IMR-90 (cell line): ENCODE data around the gene PXYLP1. TPM values are rescaled to one million over a fixed set of nuclear protein-coding genes. Genes with fewer than 3 reads are reported as not detected.
A peak's percentile ranks its signal among the peaks of the same experiment; 100 is the strongest.

ENCODE experiments used
- ATAC-seq: fragments of 200-7000 bp; cut with Tn5 transposase; 2 replicates; pipeline ENCODE4 v1.9.1; 2020; ENCODE audit warnings: low read depth, mild to moderate bottlenecking, moderate library complexity
- BruUV-seq: library from RNA; stranded (reverse); fragments of 400-500 nt; replicated peaks from 2 replicates; lab custom pipeline; 2021; lab: Mats Ljungman, UMichigan
- CTCF ChIA-PET: fragments of 300-600 bp; formaldehyde crosslinking; extraction: SDS; loops from one replicate; lab custom pipeline; 2021; ENCODE audit warnings: antibody characterized with exemption; lab: Yijun Ruan, JAX
- POLR2A ChIA-PET: fragments of 300-600 bp; sonication (Branson Sonifier 250); formaldehyde crosslinking; loops from one replicate; lab custom pipeline; 2022; ENCODE audit warnings: antibody characterized with exemption; ENCODE audit not compliant: unreplicated experiment; lab: Charles Lee
- DNase-seq: peaks from one replicate; pipeline ENCODE4 v3.0.0; 2013
- H2AFZ ChIP-seq: replicated peaks from 2 replicates; pipeline ENCODE3; 2013; ENCODE audit warnings: low read length, mild to moderate bottlenecking; ENCODE audit not compliant: poor library complexity
- H2AK5ac ChIP-seq: 2 replicates; pipeline ENCODE4 v1.6.1; 2013; ENCODE audit warnings: low read depth, low read length, inconsistent platforms
- H2AK9ac ChIP-seq: replicated peaks from 2 replicates; pipeline ENCODE3; 2013; ENCODE audit warnings: mild to moderate bottlenecking, low read depth, low read length, moderate library complexity; ENCODE audit not compliant: poor library complexity
- H2BK120ac ChIP-seq: 2 replicates; pipeline ENCODE4 v1.6.1; 2013; ENCODE audit warnings: low read depth, low read length, inconsistent platforms
- H2BK15ac ChIP-seq: 3 replicates; pipeline ENCODE4 v1.6.1; 2013; ENCODE audit warnings: low read depth, low read length, inconsistent platforms
- H2BK20ac ChIP-seq: 2 replicates; pipeline ENCODE4 v1.6.1; 2013; ENCODE audit warnings: low read depth, mild to moderate bottlenecking, inconsistent platforms, low read length, moderate library complexity
- H2BK5ac ChIP-seq: 2 replicates; pipeline ENCODE4 v1.6.1; 2013; ENCODE audit warnings: mild to moderate bottlenecking, low read depth, low read length, inconsistent platforms; ENCODE audit not compliant: poor library complexity, severe bottlenecking
- H3K14ac ChIP-seq: replicated peaks from 2 replicates; pipeline ENCODE4 v1.6.1; 2013; ENCODE audit warnings: low read depth, low read length, inconsistent platforms
- H3K18ac ChIP-seq: 2 replicates; pipeline ENCODE4 v1.6.1; 2013; ENCODE audit warnings: low read depth, low read length, control low read depth
- H3K23ac ChIP-seq: 2 replicates; pipeline ENCODE4 v1.6.1; 2013; ENCODE audit warnings: low read depth, low read length, inconsistent platforms
- H3K27ac ChIP-seq: 2 replicates; pipeline ENCODE4 v1.5.1; 2013; ENCODE audit warnings: mild to moderate bottlenecking, control low read depth, low read length; ENCODE audit not compliant: insufficient read depth
- H3K27me3 ChIP-seq: 2 replicates; pipeline ENCODE4 v1.6.1; 2013; ENCODE audit warnings: low read length; ENCODE audit not compliant: control insufficient read depth, insufficient read depth
- H3K36me3 ChIP-seq: 2 replicates; pipeline ENCODE4 v1.6.1; 2013; ENCODE audit warnings: low read length, mixed read lengths; ENCODE audit not compliant: control insufficient read depth, insufficient read depth
- H3K4ac ChIP-seq: 2 replicates; pipeline ENCODE4 v1.6.1; 2013; ENCODE audit warnings: low read depth, low read length, inconsistent platforms
- H3K4me1 ChIP-seq: 2 replicates; pipeline ENCODE4 v1.6.1; 2013; ENCODE audit warnings: low read length, mixed read lengths; ENCODE audit not compliant: control insufficient read depth, insufficient read depth
- H3K4me2 ChIP-seq: 2 replicates; pipeline ENCODE4 v1.6.1; 2013; ENCODE audit warnings: low read depth, mild to moderate bottlenecking, control low read depth, low read length, moderate library complexity
- H3K4me3 ChIP-seq: 2 replicates; pipeline ENCODE4 v1.5.1; 2013; ENCODE audit warnings: low read depth, mild to moderate bottlenecking, control low read depth, low read length, moderate library complexity; ENCODE audit not compliant: insufficient read depth
- H3K56ac ChIP-seq: 2 replicates; pipeline ENCODE4 v1.6.1; 2013; ENCODE audit warnings: low read length, inconsistent platforms; ENCODE audit not compliant: insufficient read depth; ENCODE audit errors: extremely low read depth
- H3K79me1 ChIP-seq, 2 experiments: 2 replicates each; pipeline ENCODE4 v1.6.1; 2013; ENCODE audit warnings: low read length in 2 of 2, inconsistent platforms in 1 of 2, low read depth in 1 of 2
- H3K9ac ChIP-seq: 2 replicates; pipeline ENCODE4 v1.6.1; 2013; ENCODE audit warnings: low read depth, low read length, control low read depth
- H3K9me1 ChIP-seq: 2 replicates; pipeline ENCODE4 v1.6.1; 2013; ENCODE audit warnings: low read length, inconsistent platforms; ENCODE audit not compliant: insufficient read depth
- H3K9me3 ChIP-seq: 2 replicates; pipeline ENCODE4 v1.6.1; 2013; ENCODE audit warnings: low read length; ENCODE audit not compliant: control insufficient read depth, insufficient read depth
- H4K20me1 ChIP-seq: 2 replicates; pipeline ENCODE4 v1.6.1; 2013; ENCODE audit warnings: low read length, inconsistent platforms; ENCODE audit not compliant: insufficient read depth
- H4K5ac ChIP-seq: 2 replicates; pipeline ENCODE4 v1.6.1; 2013; ENCODE audit warnings: mild to moderate bottlenecking, low read depth, low read length, control low read depth
- H4K8ac ChIP-seq, 2 experiments: 2 replicates each; pipeline ENCODE4 v1.6.1; 2013; ENCODE audit warnings: low read depth in 2 of 2, low read length in 2 of 2, control low read depth in 1 of 2, inconsistent platforms in 1 of 2
- H4K91ac ChIP-seq: 2 replicates; pipeline ENCODE4 v1.6.1; 2013; ENCODE audit warnings: low read depth, low read length, inconsistent platforms; ENCODE audit not compliant: insufficient read depth
- CEBPB ChIP-seq: IDR thresholded peaks from 2 replicates; pipeline ENCODE4 v1.6.1; 2012; ENCODE audit warnings: low read depth, low read length, improper control_type of control experiment
- CHD1 ChIP-seq: IDR thresholded peaks from 2 replicates; pipeline ENCODE4 v1.6.1; 2012; ENCODE audit warnings: low read depth, low read length, improper control_type of control experiment
- CTCF ChIP-seq: conservative IDR thresholded peaks from 2 replicates; pipeline ENCODE4 v1.5.1; 2012; ENCODE audit warnings: mild to moderate bottlenecking, low read depth, low read length, improper control_type of control experiment
- FOS ChIP-seq: fragments of 150-350 bp; IDR thresholded peaks from 2 replicates; pipeline ENCODE4 v1.6.1; 2016; ENCODE audit warnings: low read depth, low read length
- MXI1 ChIP-seq: IDR thresholded peaks from 2 replicates; pipeline ENCODE4 v1.6.1; 2012; ENCODE audit warnings: low read depth, mild to moderate bottlenecking, low read length, moderate library complexity, borderline replicate concordance
- NFE2L2 ChIP-seq: fragments of 150-350 bp; IDR thresholded peaks from 2 replicates; pipeline ENCODE4 v1.6.1; 2016; ENCODE audit warnings: low read depth, mild to moderate bottlenecking, low read length
- RFX5 ChIP-seq: IDR thresholded peaks from 2 replicates; pipeline ENCODE4 v1.8.0; 2012; ENCODE audit warnings: low read depth, mild to moderate bottlenecking, low read length, moderate library complexity
- WGBS, 2 experiments: methylation state at CpG; one replicate each; pipeline versions ENCODE4 v1.1.5 to v1.1.7; 2013; ENCODE audit warnings: missing lambda C conversion rate in 2 of 2; ENCODE audit not compliant: insufficient read length in 1 of 2; ENCODE audit errors: extremely low coverage in 2 of 2; 5-methylcytosine and 5-hydroxymethylcytosine counted together
- dilution Hi-C: fragments of 300-500 bp; cut with HindIII; formaldehyde crosslinking; loops from one replicate; pipeline ENCODE4 v1.14.3; 2018; ENCODE audit warnings: low sequenced_read_pairs; ENCODE audit not compliant: unreplicated experiment
- in situ Hi-C: fragments of 300-500 bp; cut with MboI; formaldehyde crosslinking; loops from 3 replicates; pipeline ENCODE4 v1.14.3; 2019; ENCODE audit warnings: low sequenced_read_pairs, inconsistent platforms, mixed read lengths
- intact Hi-C: fragments of 100-400 bp; cut with micrococcal nuclease; formaldehyde crosslinking; loops from 2 replicates; pipeline ENCODE4 v1.10.0; 2022
- polyA plus RNA-seq, 3 experiments: library from polyadenylated mRNA; depleted of rRNA; stranded (reverse); fragments of >200 nt; gene quantifications; 2 replicates each; pipeline ENCODE4 v1.2.3, GENCODE V29; 2012; ENCODE audit warnings: low replicate concordance in 1 of 3
- total RNA-seq: library from RNA; depleted of rRNA; stranded (reverse); fragments of >200 nt; gene quantifications from 2 replicates; pipeline ENCODE4 v1.2.3, GENCODE V29; 2012

Gene PXYLP1
- total and polyA plus RNA-seq, 2 of the 4 experiments (the other 2 are of a cell fraction) = 11.7 to 15.6 TPM

- Histone ChIP-seq H2BK15ac (no peak overlapping the region), H3K4me1 (peaks cover 8% of the 10 kb centered on the region), H3K9me3 (no peaks in the 10 kb centered on the region), H3K9me1 (peaks cover 5% of the 10 kb centered on the region), H3K36me3 (no peaks in the 10 kb centered on the region), H2BK20ac (no peak overlapping the region), H3K4me2 (no peak overlapping the region), H2BK120ac (no peak overlapping the region), H3K79me1 (no peaks in the 10 kb centered on the region; a peak in 1 of 4 replicates), H3K9ac (no peak overlapping the region), H4K91ac (no peak overlapping the region), H4K20me1 (no peaks in the 10 kb centered on the region), H3K27ac (no peak overlapping the region), H3K56ac (no peak overlapping the region), H4K8ac (no peak overlapping the region), H2AK5ac (no peak overlapping the region), H3K14ac (no peak overlapping the region), H3K27me3 (no peaks in the 10 kb centered on the region), H2BK5ac (no peak overlapping the region), H4K5ac (no peak overlapping the region), H3K4ac (no peak overlapping the region), H2AFZ (no peak overlapping the region), H3K4me3 (no peak overlapping the region), H3K23ac (no peak overlapping the region), H3K18ac (no peak overlapping the region), H2AK9ac (no peak overlapping the region)
- ChIA-PET CTCF (interaction anchor here (1.4 kb wide), 1 partner anchor 48 kb away, joined by 4 read pairs; the partner anchor contains the start of gene PXYLP1), POLR2A (no interaction called here)
- DNase-seq (peak; percentile 26), ATAC-seq (peak; percentile 59)
- intact Hi-C loops (no loop called here), in situ Hi-C loops (no loop called here), dilution Hi-C loops (no loop called here)
- BruUV-seq = no TSS peak
- 100% methylated on average over 1 of the region's 5 CpGs; no CpG with 5 or more reads in 1 of the 2 experiments for WGBS, 2 experiments
- TF ChIP-seq FOS (no peak), CEBPB (no peak), CTCF (no peak), CHD1 (no peak), NFE2L2 (no peak), RFX5 (no peak), MXI1 (no peak)
Measured at GRCh38 chr3:141280086-141280485, 48.5 kb downstream of the PXYLP1 start.
